ENCODE data around the gene HSP90AB1. TPM values are rescaled to one million over a fixed set of nuclear protein-coding genes. Genes with fewer than 3 reads are reported as not detected.

HSP90AB1 gene
- total and polyA plus RNA-seq, 2 experiments from 2014 or later, result 440 to 891 TPM

DNA sequence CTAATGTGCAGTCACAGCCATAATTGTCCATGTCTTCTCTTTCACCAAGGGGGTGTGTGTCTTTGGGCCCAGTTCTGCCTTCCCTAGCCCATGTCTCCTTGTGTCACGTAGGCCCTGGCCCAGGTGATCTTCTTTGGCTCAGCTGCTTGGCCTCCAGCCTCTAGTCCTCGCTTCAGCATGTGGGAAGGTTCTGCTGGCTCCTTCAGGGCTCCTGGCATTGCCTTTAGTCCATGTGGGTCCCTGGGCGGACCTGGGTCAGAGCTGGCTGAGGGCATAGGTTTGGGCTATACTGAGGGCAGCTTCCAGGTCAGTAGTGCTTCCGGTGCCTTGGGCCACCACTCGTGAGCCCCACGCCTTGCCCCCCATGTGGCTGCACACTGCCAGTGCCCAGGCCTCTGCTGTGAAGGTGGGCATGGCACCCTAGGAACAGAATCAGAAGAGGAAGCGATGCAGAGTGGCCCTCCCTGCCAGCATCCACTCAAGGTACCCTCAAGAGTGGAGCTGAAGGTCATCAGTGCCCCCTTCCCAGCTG is 53.5 kb downstream of the HSP90AB1 start:
- Histone ChIP-seq H4K20me1 (ENCODE audit: insufficient read depth, poor library complexity, severe bottlenecking) (no peaks in the 10 kb centered on the region), H3K27me3 (peaks cover 37% of the 10 kb centered on the region), H3K4me1 (ENCODE audit: insufficient read depth) (peaks cover 3% of the 10 kb centered on the region), H3K27ac (no peak overlapping the region), H3K9me3 (ENCODE audit: low read depth) (no peaks in the 10 kb centered on the region), H3K4me3 (no peak overlapping the region), H3K9me2 (replicated peaks; ENCODE audit: insufficient read depth) (no peaks in the 10 kb centered on the region), H3K79me2 (no peaks in the 10 kb centered on the region), H3K36me3 (replicated peaks; ENCODE audit: insufficient read depth, low read depth) (no peaks in the 10 kb centered on the region), H2AFZ (no peak overlapping the region), H3K4me2 (no peak overlapping the region)
- TF ChIP-seq, protein P1, sequence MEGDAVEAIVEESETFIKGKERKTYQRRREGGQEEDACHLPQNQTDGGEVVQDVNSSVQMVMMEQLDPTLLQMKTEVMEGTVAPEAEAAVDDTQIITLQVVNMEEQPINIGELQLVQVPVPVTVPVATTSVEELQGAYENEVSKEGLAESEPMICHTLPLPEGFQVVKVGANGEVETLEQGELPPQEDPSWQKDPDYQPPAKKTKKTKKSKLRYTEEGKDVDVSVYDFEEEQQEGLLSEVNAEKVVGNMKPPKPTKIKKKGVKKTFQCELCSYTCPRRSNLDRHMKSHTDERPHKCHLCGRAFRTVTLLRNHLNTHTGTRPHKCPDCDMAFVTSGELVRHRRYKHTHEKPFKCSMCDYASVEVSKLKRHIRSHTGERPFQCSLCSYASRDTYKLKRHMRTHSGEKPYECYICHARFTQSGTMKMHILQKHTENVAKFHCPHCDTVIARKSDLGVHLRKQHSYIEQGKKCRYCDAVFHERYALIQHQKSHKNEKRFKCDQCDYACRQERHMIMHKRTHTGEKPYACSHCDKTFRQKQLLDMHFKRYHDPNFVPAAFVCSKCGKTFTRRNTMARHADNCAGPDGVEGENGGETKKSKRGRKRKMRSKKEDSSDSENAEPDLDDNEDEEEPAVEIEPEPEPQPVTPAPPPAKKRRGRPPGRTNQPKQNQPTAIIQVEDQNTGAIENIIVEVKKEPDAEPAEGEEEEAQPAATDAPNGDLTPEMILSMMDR (IDR thresholded peaks at IDR 0.05; ENCODE audit: poor library complexity), result no peak
- TF ChIP-seq EZH2 (IDR thresholded peaks at IDR 0.05; ENCODE audit: borderline replicate concordance) (no peak), EZH2phosphoT487 (IDR thresholded peaks at IDR 0.05; ENCODE audit: low read depth, severe bottlenecking, unreplicated experiment) (no peak)
- 79% methylated on average over 7 of the region's 7 CpGs for WGBS (ENCODE audit: low lambda C conversion rate, missing lambda C conversion rate)
- DNase-seq (ENCODE audit: low spot score), result no peak

DNA sequence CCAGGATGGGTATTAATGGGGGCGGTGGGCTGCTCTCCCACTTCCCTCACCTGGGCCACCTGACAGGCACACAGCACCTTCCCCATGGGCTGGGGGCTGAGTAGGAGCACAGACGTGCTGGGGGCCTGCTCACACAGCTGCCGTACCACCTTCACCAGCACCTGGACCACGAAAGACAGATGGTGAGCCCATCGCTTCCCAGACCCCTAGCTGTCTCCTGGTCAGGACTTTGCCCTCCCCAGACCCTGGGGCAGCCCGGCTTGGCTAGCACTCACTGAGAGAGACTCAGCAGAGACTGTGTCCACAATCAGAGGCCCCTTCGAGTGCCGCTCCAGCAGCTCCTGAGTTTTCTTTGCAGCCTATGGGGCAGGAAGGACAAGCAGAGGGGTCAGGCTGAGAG is 54.2 kb downstream of the HSP90AB1 start:
- peaks cover 30% of the 10 kb centered on the region for H3K27me3 ChIP-seq
- TF ChIP-seq EZH2 (IDR thresholded peaks at IDR 0.05; ENCODE audit: borderline replicate concordance) (no peak), EZH2phosphoT487 (IDR thresholded peaks at IDR 0.05; ENCODE audit: low read depth, severe bottlenecking, unreplicated experiment) (no peak)
- H3K36me3 ChIP-seq (replicated peaks; ENCODE audit: insufficient read depth, low read depth), result no peaks in the 10 kb centered on the region
- no peaks in the 10 kb centered on the region for H3K9me2 ChIP-seq (replicated peaks; ENCODE audit: insufficient read depth)
- DNase-seq (ENCODE audit: low spot score), result no peak
- H3K9me3 ChIP-seq (ENCODE audit: low read depth), result no peaks in the 10 kb centered on the region
- H2AFZ ChIP-seq, result no peak overlapping the region
- no peak overlapping the region for H3K4me2 ChIP-seq
- 95% methylated on average over 8 of the region's 8 CpGs for WGBS (ENCODE audit: low lambda C conversion rate, missing lambda C conversion rate)
- H3K4me1 ChIP-seq (ENCODE audit: insufficient read depth), result peaks cover 3% of the 10 kb centered on the region
- H3K4me3 ChIP-seq, result no peak overlapping the region
- H3K79me2 ChIP-seq, result no peaks in the 10 kb centered on the region
- no peaks in the 10 kb centered on the region for H4K20me1 ChIP-seq (ENCODE audit: insufficient read depth, poor library complexity, severe bottlenecking)
- H3K27ac ChIP-seq, result no peak overlapping the region

- 96% methylated on average over 14 of the region's 14 CpGs for WGBS (ENCODE audit: low lambda C conversion rate, missing lambda C conversion rate)
- no peak overlapping the region for H3K27ac ChIP-seq
- H3K9me2 ChIP-seq (replicated peaks; ENCODE audit: insufficient read depth), result no peaks in the 10 kb centered on the region
- TF ChIP-seq EZH2 (IDR thresholded peaks at IDR 0.05; ENCODE audit: borderline replicate concordance) (no peak), EZH2phosphoT487 (IDR thresholded peaks at IDR 0.05; ENCODE audit: low read depth, severe bottlenecking, unreplicated experiment) (no peak)
- TF ChIP-seq, protein P1 (IDR thresholded peaks at IDR 0.05; ENCODE audit: poor library complexity), result no peak
- H3K36me3 ChIP-seq (replicated peaks; ENCODE audit: insufficient read depth, low read depth), result no peaks in the 10 kb centered on the region
- no peak overlapping the region for H2AFZ ChIP-seq
- H3K4me3 ChIP-seq, result no peak overlapping the region
- H3K9me3 ChIP-seq (ENCODE audit: low read depth), result no peaks in the 10 kb centered on the region
- no peak for DNase-seq (ENCODE audit: low spot score)
- H3K27me3 ChIP-seq, result peaks cover 21% of the 10 kb centered on the region
- H3K4me2 ChIP-seq, result no peak overlapping the region
- H3K79me2 ChIP-seq, result no peaks in the 10 kb centered on the region
- peaks cover 3% of the 10 kb centered on the region for H3K4me1 ChIP-seq (ENCODE audit: insufficient read depth)
- no peaks in the 10 kb centered on the region for H4K20me1 ChIP-seq (ENCODE audit: insufficient read depth, poor library complexity, severe bottlenecking)
These were observed 55.1 kb downstream of the HSP90AB1 start for GRCh38 chr6:44301782-44302564.

DNA sequence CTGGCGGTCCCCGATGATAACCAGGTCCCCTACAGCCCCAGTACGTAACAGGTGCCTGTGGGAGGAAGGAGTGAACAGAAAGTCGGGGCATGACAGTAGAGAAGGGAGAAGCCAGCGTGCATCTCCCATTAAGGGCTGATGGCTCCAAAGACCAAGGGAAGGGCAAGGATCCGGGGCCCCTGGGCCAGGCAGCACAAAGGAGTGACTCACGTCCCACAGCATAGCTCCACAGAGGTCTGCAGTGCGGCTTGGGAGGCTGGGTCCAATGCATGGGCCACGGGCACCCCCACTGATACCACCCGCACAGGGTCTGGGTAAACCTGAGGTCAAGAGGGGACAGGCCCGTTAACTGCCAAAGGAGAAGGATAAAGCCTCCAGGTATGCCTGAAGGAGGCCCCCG is 56.0 kb downstream of the HSP90AB1 start:
- H3K9me3 ChIP-seq (ENCODE audit: low read depth), result no peaks in the 10 kb centered on the region
- peaks cover 1% of the 10 kb centered on the region for H3K4me1 ChIP-seq (ENCODE audit: insufficient read depth)
- TF ChIP-seq EZH2phosphoT487 (IDR thresholded peaks at IDR 0.05; ENCODE audit: low read depth, severe bottlenecking, unreplicated experiment) (no peak), EZH2 (IDR thresholded peaks at IDR 0.05; ENCODE audit: borderline replicate concordance) (no peak)
- TF ChIP-seq, protein P1 (IDR thresholded peaks at IDR 0.05; ENCODE audit: poor library complexity), result no peak
- H3K9me2 ChIP-seq (replicated peaks; ENCODE audit: insufficient read depth), result no peaks in the 10 kb centered on the region
- no peak overlapping the region for H3K27ac ChIP-seq
- H4K20me1 ChIP-seq (ENCODE audit: insufficient read depth, poor library complexity, severe bottlenecking), result no peaks in the 10 kb centered on the region
- H3K4me3 ChIP-seq, result no peak overlapping the region
- H3K79me2 ChIP-seq, result no peaks in the 10 kb centered on the region
- DNase-seq (ENCODE audit: low spot score), result no peak
- H2AFZ ChIP-seq, result no peak overlapping the region
- 95% methylated on average over 12 of the region's 12 CpGs for WGBS (ENCODE audit: low lambda C conversion rate, missing lambda C conversion rate)
- peaks cover 14% of the 10 kb centered on the region for H3K27me3 ChIP-seq
- no peak overlapping the region for H3K4me2 ChIP-seq
- H3K36me3 ChIP-seq (replicated peaks; ENCODE audit: insufficient read depth, low read depth), result no peaks in the 10 kb centered on the region

Data from hepatocyte (in vitro differentiated cells).